HepG2 (cell line): ENCODE results near the gene WRAP73.

Experiments used
- GABPA ChIP-seq, 2 experiments: IDR thresholded peaks; 2 replicates each; pipeline ENCODE4 v1.6.1; 2011 to 2016; ENCODE audit warnings: low read depth in 2 of 2, low read length in 1 of 2, missing biosample characterization in 1 of 2, missing genetic modification characterization in 1 of 2
- HNRNPLL ChIP-seq: fragments of 200-400 bp; formaldehyde crosslinking; IDR thresholded peaks from 2 replicates; pipeline ENCODE4 v1.6.1; 2017; ENCODE audit warnings: mild to moderate bottlenecking, low read depth, low read length; ENCODE audit not compliant: poor library complexity, severe bottlenecking
- SETDB1 ChIP-seq: sonication (generic); formaldehyde crosslinking; IDR thresholded peaks from 2 replicates; pipeline ENCODE4 v1.5.1; 2020; ENCODE audit warnings: missing genetic modification reagents, mild to moderate bottlenecking, borderline replicate concordance
- SRSF1 ChIP-seq: fragments of 200-400 bp; formaldehyde crosslinking; optimal IDR thresholded peaks from 2 replicates; pipeline ENCODE3; 2017; ENCODE audit warnings: mild to moderate bottlenecking, low read depth, low read length, moderate library complexity
- ZBTB1 ChIP-seq: sonication (generic); formaldehyde crosslinking; IDR thresholded peaks from 2 replicates; pipeline ENCODE4 v1.4.0; 2020; ENCODE audit warnings: missing genetic modification reagents, borderline replicate concordance
- ZNF292 ChIP-seq: sonication (generic); formaldehyde crosslinking; IDR thresholded peaks from 2 replicates; pipeline ENCODE4 v1.8.1; 2022; ENCODE audit warnings: mild to moderate bottlenecking, low read depth, missing genetic modification reagents, borderline replicate concordance
- ZNF3 ChIP-seq: IDR thresholded peaks from 2 replicates; pipeline ENCODE4 v1.7.0; 2017; ENCODE audit warnings: inconsistent platforms
- ZNF446 ChIP-seq: sonication (generic); formaldehyde crosslinking; IDR thresholded peaks from 2 replicates; pipeline ENCODE4 v1.5.0; 2020; ENCODE audit warnings: mild to moderate bottlenecking, missing genetic modification reagents
- ZNF556 ChIP-seq: sonication (generic); formaldehyde crosslinking; IDR thresholded peaks from 2 replicates; pipeline ENCODE4 v1.4.0; 2020; ENCODE audit warnings: mild to moderate bottlenecking, missing genetic modification reagents, borderline replicate concordance
- ZNF776 ChIP-seq: sonication (generic); formaldehyde crosslinking; IDR thresholded peaks from 2 replicates; pipeline ENCODE4 v1.4.0; 2020; ENCODE audit warnings: mild to moderate bottlenecking, missing genetic modification reagents
- ZZZ3 ChIP-seq: sonication (generic); formaldehyde crosslinking; IDR thresholded peaks from 2 replicates; pipeline ENCODE4 v1.4.0; 2020; ENCODE audit warnings: missing genetic modification reagents, mild to moderate bottlenecking, borderline replicate concordance
- TF ChIP-seq, protein P1 (sequence below): IDR thresholded peaks from 2 replicates; pipeline ENCODE4 v1.6.1; 2012; ENCODE audit warnings: inconsistent platforms
- TF ChIP-seq, protein P2 (sequence below): sonication (generic); formaldehyde crosslinking; IDR thresholded peaks from 2 replicates; pipeline ENCODE4 v1.5.0; 2020; ENCODE audit warnings: mild to moderate bottlenecking, missing genetic modification reagents, moderate library complexity
- TF ChIP-seq, protein P3 (sequence below): sonication (generic); formaldehyde crosslinking; conservative IDR thresholded peaks from 2 replicates; pipeline ENCODE4 v1.4.0; 2020; ENCODE audit warnings: missing genetic modification reagents

DNA sequence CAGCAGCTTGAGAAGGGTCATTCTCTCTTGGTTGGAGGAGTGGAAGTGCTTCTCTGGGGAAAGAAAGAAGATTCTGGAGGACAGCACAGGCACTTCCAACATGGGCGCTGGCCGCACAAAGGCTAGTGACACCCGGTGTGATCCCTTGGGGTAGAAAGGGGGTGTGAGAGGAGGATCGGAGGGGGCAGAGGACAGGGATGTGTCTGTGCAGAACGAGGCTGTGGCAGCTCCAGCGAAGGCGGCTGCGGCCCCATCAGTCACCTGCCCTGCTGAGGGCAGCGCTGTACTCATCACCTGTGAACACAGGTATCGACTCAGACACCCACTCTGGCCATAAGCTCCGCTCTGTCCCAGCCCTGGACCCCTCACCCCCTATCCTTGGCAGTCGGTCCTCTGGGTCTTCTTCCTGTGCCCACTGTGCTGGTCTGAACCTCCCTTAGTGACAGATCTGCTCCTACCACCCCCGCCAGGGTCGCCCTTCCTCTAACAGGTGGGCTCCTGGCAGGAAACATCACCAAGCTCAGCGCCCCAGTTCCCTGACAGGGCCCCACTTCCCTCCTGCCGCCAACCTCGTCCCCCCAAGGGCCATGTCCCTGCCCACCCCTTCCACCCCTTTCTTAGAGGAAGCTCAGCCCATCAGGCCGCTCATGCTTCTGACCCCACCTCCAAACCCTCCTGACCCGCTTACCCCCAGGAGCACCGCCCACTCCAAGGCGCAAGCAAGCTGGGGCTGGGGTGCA is 22.5 kb upstream of the WRAP73 start:
- TF ChIP-seq, protein P1, sequence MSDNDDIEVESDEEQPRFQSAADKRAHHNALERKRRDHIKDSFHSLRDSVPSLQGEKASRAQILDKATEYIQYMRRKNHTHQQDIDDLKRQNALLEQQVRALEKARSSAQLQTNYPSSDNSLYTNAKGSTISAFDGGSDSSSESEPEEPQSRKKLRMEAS, result no peak
- TF ChIP-seq, protein P2, sequence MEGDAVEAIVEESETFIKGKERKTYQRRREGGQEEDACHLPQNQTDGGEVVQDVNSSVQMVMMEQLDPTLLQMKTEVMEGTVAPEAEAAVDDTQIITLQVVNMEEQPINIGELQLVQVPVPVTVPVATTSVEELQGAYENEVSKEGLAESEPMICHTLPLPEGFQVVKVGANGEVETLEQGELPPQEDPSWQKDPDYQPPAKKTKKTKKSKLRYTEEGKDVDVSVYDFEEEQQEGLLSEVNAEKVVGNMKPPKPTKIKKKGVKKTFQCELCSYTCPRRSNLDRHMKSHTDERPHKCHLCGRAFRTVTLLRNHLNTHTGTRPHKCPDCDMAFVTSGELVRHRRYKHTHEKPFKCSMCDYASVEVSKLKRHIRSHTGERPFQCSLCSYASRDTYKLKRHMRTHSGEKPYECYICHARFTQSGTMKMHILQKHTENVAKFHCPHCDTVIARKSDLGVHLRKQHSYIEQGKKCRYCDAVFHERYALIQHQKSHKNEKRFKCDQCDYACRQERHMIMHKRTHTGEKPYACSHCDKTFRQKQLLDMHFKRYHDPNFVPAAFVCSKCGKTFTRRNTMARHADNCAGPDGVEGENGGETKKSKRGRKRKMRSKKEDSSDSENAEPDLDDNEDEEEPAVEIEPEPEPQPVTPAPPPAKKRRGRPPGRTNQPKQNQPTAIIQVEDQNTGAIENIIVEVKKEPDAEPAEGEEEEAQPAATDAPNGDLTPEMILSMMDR, result no peak
- TF ChIP-seq SETDB1 (CRISPR knock-in tag) (no peak), ZZZ3 (no peak), ZBTB1 (CRISPR knock-in tag) (no peak), ZNF776 (CRISPR knock-in tag) (no peak), ZNF292 (CRISPR knock-in tag) (no peak), GABPA (IDR thresholded peaks at IDR 0.05; ENCODE audit: low read depth, low read length) (no peak), GABPA (CRISPR knock-in tag; IDR thresholded peaks at IDR 0.05; ENCODE audit: low read depth) (no peak), ZNF446 (no peak), ZNF3 (CRISPR knock-in tag) (no peak), SRSF1 (no peak), ZNF556 (CRISPR knock-in tag) (no peak), HNRNPLL (no peak)
- TF ChIP-seq, protein P3, sequence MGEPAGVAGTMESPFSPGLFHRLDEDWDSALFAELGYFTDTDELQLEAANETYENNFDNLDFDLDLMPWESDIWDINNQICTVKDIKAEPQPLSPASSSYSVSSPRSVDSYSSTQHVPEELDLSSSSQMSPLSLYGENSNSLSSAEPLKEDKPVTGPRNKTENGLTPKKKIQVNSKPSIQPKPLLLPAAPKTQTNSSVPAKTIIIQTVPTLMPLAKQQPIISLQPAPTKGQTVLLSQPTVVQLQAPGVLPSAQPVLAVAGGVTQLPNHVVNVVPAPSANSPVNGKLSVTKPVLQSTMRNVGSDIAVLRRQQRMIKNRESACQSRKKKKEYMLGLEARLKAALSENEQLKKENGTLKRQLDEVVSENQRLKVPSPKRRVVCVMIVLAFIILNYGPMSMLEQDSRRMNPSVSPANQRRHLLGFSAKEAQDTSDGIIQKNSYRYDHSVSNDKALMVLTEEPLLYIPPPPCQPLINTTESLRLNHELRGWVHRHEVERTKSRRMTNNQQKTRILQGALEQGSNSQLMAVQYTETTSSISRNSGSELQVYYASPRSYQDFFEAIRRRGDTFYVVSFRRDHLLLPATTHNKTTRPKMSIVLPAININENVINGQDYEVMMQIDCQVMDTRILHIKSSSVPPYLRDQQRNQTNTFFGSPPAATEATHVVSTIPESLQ (CRISPR knock-in tag), result no peak
